BE2C (cell line): ENCODE results near the gene CREB5.

Experiments used
- DNase-seq: peaks from one replicate; pipeline ENCODE4 v3.0.0-alpha.2; 2020
- H3K27me3 ChIP-seq: fragments of 250-450 bp; sonication (Bioruptor Pico); 2 replicates; pipeline ENCODE4 v1.5.1; 2020; ENCODE audit warnings: mild to moderate bottlenecking
- H3K36me3 ChIP-seq: fragments of 250-450 bp; sonication (Bioruptor Pico); 2 replicates; pipeline ENCODE4 v1.5.1; 2020; ENCODE audit warnings: mild to moderate bottlenecking
- H3K4me1 ChIP-seq: fragments of 250-450 bp; sonication (Bioruptor Pico); 2 replicates; pipeline ENCODE4 v1.5.1; 2020
- H3K4me3 ChIP-seq: 2 replicates; pipeline ENCODE4 v1.5.1; 2011; ENCODE audit warnings: low read depth, low read length
- H3K9me3 ChIP-seq: fragments of 250-450 bp; sonication (Bioruptor Pico); 2 replicates; pipeline ENCODE4 v1.5.1; 2020
- TF ChIP-seq, protein P1 (sequence below): IDR thresholded peaks from 2 replicates; pipeline ENCODE4 v1.5.1; 2012; ENCODE audit warnings: mild to moderate bottlenecking, low read depth, low read length

The CREB5 gene

DNA sequence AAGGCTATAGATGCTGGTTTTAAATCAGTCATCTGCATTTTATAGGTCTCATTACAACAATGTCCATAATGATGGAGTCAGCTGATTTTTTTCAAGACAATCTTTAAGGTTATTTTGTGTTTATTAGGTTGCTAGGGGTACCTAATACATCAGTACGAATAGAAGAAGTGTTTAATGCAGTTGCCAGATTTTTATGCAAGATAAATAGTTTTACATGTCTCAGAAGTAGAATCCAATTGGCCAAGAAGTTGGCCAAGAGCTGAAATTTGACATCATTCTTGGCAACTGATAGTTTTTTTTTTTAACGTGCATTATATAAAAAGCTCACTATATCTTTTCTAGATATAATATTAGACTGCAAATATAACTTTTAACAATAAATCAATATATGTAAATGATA, 337.3 kb downstream of the CREB5 start:
- no peaks in the 10 kb centered on the region for H3K36me3 ChIP-seq
- DNase-seq = no peak
- peaks cover 10% of the 10 kb centered on the region for H3K4me1 ChIP-seq
- TF ChIP-seq, protein P1, sequence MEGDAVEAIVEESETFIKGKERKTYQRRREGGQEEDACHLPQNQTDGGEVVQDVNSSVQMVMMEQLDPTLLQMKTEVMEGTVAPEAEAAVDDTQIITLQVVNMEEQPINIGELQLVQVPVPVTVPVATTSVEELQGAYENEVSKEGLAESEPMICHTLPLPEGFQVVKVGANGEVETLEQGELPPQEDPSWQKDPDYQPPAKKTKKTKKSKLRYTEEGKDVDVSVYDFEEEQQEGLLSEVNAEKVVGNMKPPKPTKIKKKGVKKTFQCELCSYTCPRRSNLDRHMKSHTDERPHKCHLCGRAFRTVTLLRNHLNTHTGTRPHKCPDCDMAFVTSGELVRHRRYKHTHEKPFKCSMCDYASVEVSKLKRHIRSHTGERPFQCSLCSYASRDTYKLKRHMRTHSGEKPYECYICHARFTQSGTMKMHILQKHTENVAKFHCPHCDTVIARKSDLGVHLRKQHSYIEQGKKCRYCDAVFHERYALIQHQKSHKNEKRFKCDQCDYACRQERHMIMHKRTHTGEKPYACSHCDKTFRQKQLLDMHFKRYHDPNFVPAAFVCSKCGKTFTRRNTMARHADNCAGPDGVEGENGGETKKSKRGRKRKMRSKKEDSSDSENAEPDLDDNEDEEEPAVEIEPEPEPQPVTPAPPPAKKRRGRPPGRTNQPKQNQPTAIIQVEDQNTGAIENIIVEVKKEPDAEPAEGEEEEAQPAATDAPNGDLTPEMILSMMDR = no peak
- no peaks in the 10 kb centered on the region for H3K27me3 ChIP-seq
- H3K9me3 ChIP-seq = no peaks in the 10 kb centered on the region
- H3K4me3 ChIP-seq = no peak overlapping the region

DNA sequence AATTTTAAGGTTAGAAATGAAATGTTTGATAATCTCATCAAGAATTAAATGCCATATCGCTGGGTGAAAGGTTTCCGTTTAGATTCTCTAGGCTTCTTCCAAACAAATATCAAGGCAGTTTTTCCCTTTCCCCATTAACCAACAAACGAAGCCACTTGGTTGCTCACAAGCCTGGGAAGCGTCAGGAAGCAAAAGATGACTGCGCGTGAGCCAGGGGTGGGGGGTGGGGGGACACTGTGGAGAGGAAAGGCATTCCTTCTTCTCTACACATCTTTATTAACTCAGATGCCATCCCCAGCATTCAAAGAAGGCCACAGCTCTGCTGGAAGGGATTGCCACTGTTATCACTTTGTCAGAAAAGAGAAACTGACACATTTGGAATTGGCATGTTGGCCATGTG, 338.7 kb downstream of the CREB5 start:
- no peak for DNase-seq
- no peaks in the 10 kb centered on the region for H3K27me3 ChIP-seq
- H3K9me3 ChIP-seq = no peaks in the 10 kb centered on the region
- no peak overlapping the region for H3K4me3 ChIP-seq
- no peaks in the 10 kb centered on the region for H3K36me3 ChIP-seq
- TF ChIP-seq, protein P1 = no peak
- peaks cover 10% of the 10 kb centered on the region for H3K4me1 ChIP-seq

DNA sequence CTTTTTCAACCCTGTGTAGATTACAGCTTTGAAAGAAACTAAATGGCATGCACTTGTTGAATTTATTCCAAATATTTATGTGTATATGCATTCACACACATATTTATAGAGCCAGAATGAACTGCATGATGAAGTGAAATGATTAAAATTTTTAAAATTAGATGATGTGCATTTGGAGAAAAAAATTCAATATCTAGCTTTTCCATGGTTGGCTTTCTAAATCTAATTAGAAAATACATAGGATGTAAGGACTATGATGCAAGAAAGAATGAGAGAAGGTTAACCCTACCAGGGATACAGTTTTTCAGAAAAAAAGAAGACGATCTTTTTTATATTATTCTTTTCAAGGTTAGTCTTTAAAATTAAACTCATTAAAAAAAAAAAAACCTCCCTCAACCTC, 341.3 kb downstream of the CREB5 start:
- no peak for DNase-seq
- TF ChIP-seq, protein P1 = no peak
- H3K27me3 ChIP-seq = no peaks in the 10 kb centered on the region
- no peaks in the 10 kb centered on the region for H3K36me3 ChIP-seq
- 0 out of 2 replicates have a peak, but pooled peaks cover 4% of the 10 kb centered on the region for H3K4me1 ChIP-seq
- no peaks in the 10 kb centered on the region; the same call in 1 of the 2 replicates for H3K9me3 ChIP-seq
- H3K4me3 ChIP-seq = no peak overlapping the region

DNA sequence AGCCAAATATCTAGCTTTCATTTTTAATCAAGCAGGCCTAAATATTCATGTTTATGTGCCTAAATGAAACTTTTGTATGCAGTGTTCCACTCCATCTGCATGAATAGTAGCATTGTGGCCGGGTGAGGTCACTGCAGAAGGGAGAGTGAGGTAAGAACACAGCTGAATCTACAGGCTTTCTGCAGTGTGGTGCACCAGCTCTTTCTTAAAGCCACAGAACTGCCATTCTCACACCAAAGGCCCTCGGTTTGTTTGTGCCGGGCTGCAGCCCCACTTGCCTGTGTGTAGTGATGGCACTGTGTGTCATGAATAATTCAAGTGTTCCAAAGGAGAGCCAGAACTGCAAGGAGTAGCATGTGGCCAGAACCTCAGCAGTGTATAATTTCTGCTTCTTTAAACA, 341.7 kb downstream of the CREB5 start:
- Histone ChIP-seq H3K9me3 (no peaks in the 10 kb centered on the region; the same call in 1 of the 2 replicates), H3K36me3 (no peaks in the 10 kb centered on the region), H3K4me1 (0 out of 2 replicates have a peak, but pooled peaks cover 4% of the 10 kb centered on the region), H3K27me3 (no peaks in the 10 kb centered on the region), H3K4me3 (no peak overlapping the region)
- DNase-seq = no peak
- TF ChIP-seq, protein P1 = no peak

DNA sequence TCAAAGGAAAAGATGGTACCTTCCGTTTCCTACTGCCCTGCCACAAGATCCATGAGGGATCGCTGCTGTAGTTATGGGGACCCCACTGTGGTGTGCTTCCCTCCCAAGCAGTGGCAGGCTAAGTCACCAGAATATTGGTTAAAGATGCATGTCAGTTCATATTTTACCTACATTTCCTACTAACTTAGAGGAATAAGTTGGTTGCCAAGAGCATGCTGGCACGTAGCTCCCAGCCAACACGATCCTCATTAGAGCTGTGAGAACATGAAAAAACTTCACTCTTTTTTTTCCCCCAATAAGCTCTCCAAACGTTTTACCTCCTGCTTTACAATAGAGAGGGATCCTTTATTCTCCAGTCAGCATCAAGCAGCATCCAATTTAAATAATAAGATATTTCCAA, 342.1 kb downstream of the CREB5 start:
- DNase-seq = no peak
- TF ChIP-seq, protein P1 = no peak
- Histone ChIP-seq H3K4me1 (0 out of 2 replicates have a peak, but pooled peaks cover 4% of the 10 kb centered on the region), H3K36me3 (no peaks in the 10 kb centered on the region), H3K4me3 (no peak overlapping the region), H3K9me3 (no peaks in the 10 kb centered on the region; the same call in 1 of the 2 replicates), H3K27me3 (no peaks in the 10 kb centered on the region)

DNA sequence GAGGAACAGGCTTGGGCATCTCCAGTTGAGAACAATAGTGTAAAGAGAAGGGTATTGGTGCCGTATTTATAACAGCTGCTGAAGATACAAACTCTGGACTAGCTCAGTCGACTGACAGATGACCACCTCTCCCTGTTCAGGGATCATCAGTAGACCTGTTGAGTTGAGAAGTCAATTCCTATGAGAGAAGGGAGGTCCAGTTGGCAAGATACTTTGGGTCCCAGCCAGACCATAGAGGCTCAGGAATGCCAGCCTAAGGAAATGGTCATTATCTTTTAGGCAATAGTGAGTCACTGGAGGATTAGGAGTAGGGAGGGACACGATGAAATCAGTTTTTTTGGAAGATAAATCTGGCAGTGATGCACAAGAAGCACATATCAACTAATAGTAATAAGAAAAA, 342.9 kb downstream of the CREB5 start:
- Histone ChIP-seq H3K36me3 (no peaks in the 10 kb centered on the region), H3K9me3 (no peaks in the 10 kb centered on the region; the same call in 1 of the 2 replicates), H3K4me1 (peaks cover 4% of the 10 kb centered on the region; the same call in 1 of the 2 replicates), H3K4me3 (no peak overlapping the region), H3K27me3 (no peaks in the 10 kb centered on the region)
- TF ChIP-seq, protein P1 = no peak
- no peak for DNase-seq
